GM19395 (cell line): ENCODE data around the gene RGS3.
"Not testable (repeated sequence)": the region's sequence is repeated elsewhere in the genome, so short reads cannot be mapped to it uniquely, and the experiment has no call there.

ENCODE experiments used
- ATAC-seq: cut with Tn5 transposase; IDR thresholded peaks from one replicate; pipeline ENCODE4 v1.9.1; 2021; ENCODE audit warnings: mild to moderate bottlenecking, moderate library complexity; ENCODE audit not compliant: unreplicated experiment

RGS3 gene

DNA sequence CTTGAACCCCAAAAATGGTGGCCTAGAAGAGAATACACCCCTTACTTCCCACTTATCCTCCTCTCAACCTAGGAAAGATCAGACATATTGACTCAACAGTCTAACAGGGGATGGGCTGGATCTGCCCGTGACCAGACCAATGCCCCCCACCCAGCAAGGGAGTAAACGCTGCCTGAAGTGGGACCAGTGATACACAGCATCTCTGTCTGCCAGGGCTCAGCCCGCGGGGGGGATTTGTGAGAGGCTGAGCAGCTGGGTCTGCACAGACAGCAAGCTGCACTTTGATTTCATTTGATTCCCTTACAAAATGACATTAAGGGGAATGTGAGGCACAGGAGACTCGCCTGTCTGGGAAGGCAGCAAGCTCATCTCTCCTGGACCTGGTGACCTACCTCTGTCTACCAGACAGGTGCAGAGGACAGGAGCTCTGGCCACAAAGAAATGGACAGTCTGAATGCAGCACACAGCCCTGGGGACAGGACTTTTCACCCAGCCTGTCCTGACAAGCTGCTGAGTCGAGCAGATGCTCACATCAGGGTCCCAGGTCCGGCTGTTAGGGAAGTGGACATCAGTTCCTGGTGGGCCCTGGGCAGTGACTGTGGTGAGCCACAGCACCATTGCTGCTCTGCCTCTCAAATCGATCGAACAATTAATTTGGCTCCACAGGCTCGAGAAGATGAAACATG, 79.9 kb downstream of the RGS3 start:
- no peak for ATAC-seq

DNA sequence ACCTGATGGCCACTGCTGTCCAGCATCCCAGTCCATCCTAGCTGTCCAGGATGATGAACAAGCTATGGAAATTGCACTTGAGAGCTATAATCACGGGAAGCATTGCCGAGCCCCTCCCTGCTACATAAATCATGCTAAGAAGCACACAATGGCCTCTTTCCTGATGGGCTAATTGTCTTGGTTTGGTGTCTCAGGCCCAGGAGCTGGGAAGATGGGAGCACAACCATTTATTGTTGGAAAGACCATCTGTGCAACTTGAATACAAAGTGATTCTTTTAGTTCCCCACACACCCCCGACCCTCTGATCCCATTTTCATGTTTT, 80.4 kb downstream of the RGS3 start:
- ATAC-seq, result no peak

DNA sequence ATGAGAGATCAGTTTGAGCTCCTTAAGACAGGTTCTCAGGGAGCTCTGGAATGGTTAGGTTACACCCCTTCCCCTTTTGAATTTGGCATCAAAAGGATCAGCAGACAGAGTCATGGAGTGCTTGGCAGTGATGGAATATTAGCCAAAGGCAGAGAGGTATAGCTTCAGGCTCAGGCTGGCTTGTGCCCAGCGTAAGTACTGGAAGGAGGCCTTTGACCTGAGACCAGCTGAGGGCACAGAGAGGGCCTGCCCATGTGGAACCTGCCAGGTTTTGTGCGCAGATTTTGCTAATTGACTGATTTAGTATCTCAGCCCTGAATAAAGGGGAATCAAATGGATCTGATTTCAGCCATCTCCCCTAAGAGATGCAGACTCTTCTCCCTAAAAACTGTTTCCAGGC, 81.5 kb downstream of the RGS3 start:
- no peak for ATAC-seq

DNA sequence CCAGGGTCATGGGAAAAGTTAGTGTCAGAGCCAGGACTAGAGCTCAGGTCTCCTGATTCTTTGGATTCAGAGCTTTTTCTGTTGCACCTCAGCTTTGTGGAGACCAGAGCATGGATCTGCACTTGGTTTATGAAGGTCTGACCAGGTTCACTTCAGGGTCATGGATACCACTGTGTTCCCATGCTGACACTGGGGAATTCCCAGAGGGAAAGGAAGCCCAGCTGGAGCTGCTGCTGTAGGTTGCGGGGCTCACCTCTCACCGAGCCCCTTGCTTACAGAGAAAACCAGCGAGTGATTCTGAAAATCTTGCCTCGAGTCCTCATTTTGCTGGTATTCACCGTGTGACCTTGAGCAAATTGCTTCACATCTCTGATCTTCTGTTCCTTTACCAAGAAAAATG, 83.0 kb downstream of the RGS3 start:
- ATAC-seq, result no peak

DNA sequence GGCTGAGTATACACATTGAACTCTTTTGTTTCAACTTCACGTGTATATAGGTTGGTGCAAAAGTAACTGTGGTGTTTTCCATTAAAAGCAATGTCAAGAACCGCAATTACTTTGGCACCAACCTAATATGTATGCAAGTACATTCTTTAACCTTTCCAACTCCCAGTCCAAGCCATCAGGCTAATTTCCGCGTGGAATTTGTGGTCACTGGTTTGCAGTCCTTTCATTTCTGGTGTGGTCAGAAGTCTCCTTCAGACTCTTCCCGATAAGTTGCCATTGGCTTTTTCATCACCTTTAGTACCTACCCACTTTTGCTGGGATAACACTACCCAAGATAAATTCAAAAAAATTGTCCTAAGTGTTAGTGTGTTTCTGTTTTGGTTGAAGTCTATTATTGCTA, 84.0 kb downstream of the RGS3 start:
- ATAC-seq, result no peak

DNA sequence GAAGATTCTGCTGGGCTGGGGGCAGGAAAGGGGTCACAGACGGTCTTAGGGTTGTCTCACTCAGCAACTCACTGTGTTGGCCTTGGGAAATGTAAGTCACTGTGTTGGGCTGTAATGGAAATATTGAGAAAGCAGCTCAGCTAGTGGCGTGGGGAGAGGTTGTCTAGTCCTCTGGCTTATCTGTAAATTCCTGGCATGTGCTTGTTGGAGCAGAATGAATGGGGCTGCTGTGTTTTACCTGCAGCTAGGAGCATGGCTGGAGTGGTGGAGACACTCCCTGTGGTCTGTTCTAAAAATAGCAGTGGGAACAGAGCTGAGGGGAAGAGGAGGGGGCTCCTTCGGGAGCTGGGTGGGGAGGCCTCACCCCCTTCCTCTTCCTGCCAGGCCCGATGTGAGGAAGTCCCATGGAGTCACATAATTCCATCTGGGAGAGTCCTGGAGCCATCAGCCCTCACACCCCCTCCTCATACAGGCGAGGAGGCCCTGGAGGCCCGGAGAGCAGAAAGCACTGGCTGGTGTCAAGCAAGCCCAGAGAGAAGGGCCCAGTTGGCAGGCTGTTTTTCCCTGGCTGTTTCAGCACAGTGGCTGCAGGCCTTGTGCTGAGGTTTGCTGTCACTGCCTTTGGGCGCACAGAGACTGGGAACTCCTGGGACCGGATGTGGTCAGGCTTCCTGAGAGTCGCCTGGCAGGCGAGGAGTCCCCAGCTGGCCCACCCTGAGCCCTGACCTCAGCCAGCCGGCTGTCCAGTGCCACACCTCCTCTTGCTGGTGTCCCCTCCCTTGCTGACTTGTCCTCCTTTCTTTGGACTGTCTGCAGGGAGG, 84.9 kb downstream of the RGS3 start:
- ATAC-seq, result no peak

DNA sequence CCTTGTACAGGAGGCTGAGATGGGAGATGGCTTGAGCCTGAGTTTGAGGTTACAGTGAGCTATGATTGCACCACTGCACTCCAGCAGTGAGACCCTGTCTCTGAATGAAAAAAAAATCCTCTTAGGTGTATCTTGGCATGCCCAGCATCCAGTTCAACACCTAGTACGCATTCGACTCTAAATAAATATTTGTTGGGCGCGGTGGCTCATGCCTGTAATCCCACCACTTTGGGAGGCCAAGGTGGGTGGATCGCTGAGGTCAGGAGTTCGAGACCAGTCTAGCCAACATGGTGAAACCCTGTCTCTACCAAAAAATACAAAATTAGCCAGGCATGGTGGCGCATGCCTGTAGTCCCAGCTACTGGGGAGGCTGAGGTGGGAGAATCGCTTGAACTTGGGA, 86.4 kb downstream of the RGS3 start:
- not testable (repeated sequence) for ATAC-seq

DNA sequence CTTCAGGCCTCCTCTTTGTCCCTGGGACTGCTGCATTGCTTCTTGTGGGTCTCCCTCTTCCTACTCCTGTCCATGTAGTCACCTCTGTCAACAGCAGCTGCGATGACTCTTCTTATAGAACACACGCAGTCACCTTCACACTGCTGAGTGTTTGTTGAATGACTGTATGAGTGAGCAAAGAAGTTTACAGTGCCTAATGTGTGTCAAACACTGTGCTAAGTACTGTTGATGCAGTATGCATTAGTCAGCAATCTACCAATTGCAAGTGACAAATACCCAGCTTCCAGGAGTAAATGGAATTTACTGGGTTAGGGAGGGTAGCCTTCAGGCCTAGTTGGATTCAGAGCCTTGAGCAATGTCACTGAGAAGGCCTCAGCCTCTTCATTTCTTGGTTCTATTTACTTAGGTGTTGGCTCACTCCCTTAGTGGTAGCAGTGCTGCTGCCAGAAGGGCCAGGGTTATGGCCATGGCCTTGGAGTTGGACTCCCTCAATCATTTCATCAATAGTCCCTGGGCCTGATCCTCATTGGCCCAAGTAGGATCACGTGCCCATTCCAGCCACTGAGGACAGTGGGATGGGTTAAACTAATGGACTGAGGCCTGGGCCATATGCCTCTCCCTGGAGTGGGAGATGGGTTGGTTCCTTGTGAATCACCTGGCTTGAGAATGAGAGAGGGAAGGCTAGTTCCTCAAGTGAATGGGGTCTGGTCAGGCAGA, 93.5 kb downstream of the RGS3 start:
- ATAC-seq, result no peak

DNA sequence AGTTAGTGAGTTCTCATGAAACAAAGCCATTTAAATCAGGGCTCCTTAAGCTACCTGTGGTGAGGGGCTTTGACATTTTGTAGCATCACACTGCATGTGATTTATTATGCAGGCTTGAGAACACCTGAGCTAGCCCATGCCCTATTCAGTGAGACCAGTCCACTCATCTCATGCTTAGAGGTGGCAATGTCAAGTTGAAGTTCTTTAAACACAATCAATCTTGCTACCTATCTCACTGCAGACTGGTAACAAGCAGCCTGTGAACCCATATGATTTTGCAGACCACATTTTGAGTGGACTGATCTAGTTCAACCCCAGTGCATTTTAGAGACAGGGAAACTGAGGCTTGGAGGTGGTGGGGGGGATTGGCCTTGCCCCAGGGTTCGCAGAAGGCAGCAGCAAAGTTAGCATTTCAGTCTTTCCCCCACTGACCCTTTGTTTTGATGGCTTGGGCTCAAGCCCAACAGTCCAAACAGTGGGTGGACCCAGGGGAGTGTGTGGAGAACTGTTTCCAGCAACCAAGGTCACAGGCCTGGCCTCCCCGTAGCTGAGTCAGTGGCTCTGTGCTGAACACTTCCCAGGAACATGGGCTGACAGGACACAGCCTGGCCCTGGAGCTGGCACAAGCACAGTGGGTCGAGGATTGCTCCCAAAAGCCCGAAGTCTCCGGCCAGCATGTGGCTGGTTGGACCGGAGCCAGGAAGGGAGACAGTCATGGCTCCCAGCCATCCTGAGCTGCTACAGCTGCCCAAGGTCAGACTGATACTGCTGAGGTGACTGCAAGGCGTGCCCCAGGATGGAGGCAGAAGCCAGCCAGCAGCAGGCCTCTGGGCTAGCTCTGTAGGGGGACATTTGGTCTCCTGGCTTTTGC, 95.3 kb downstream of the RGS3 start:
- no peak for ATAC-seq

DNA sequence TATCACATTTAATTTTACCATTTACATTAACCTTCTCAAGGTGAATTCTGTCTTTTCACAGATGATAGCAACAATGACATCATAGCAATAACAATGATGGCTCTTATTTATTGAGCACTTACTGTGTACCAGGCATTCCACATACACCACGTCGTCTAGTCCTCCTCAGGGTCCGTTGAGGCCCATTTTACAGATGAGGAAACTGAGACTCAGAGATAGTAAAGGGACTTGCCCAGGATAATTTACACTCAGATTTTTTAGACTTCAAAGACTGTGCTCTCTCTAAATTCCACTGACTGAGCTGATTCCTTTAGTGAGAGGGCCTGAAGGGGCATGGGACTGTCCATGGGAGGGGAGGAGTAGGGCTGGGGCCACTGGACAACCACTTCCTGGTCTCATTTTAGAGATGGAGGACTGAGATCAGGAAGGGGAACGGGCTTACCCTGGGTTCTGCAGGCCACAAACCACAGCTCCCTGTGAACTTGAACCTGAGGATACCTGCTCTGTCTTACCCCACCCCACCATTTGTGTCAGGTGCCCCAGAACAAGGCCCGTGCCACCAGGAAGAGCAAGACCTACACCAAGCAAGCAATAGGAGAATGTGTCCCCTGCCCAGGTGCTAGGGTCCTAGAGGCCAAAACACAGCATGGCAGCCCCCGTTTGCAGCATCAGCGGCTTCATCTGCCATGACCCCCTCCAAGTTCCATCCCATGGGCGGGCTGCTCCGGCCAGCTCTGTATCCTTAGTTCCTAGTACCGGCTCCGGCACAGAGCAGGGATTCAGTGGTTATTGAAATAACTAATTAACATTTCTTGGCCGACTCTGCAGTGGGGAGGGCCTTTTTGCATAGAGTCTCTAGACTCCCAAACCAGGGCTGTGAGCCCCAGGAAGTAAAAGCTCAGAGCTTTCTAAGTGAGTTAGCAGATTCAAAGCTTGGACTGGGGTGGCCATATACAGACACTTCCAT, 96.6 kb downstream of the RGS3 start:
- no peak for ATAC-seq

DNA sequence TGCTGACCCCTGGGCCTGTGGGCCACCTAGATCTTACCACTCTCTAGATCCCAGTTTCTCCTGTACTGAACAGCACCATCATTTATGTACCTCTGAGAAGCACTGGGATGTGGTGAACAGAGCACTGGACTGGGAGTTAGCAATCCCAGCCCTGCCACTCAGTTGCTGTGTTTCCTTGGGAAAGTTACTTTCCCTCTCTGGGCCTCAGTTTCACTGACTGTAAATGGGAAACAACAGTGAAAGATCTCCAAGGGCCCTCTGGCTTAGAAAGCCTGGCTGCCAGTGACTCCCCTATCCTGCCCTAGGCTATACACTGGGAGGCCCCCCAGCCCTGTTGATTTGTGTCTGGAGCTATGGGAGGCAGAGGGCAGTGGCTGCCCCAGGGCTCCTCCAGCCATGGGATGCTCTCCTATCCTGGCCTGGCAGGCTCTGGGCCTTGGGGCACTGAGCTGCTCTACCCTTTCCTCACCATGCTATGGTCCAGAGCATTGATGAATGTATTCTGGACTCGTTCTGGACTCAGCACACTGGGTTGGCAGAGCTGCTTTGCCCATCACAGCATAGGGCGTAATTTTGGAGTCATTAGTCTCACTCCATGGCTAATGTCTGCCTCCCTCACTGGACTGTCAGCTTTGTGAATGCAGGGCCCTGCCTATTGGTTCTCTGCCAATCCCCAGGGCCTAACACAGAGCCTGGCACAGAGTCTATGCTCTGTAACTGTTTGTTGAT, 99.3 kb downstream of the RGS3 start:
- no peak for ATAC-seq

DNA sequence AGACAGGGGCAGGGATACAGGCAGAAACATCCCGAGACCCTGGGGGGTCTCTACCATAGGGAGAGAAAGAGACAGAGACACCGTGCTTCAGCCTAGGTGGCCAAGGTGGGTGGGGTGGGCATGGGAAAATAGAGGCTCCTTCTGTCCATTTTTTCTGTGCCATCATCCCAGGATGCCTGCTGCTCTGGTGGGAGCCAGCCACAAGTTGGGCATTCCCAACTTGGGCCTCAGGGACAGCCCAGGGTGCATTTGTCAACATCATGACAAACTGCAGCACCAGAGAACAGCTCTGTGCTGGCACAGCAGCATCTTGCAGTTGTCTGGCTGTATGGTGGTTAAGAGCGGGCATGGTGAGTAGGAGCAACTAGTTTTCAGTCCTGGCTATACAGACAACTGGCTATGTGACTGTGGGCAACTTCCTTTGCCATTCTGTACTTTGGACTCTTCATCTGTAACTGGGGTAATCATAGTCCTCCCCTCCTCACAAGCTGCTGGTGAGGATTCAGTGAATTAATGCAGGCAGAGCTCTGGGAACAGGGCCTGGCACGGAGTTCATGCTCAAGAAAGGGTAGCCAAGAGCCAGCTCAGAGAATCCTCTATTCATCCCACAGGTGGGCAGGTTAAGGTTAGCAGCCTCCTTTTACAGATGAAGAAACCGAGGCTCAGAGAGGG, 100.4 kb downstream of the RGS3 start:
- ATAC-seq, result no peak

DNA sequence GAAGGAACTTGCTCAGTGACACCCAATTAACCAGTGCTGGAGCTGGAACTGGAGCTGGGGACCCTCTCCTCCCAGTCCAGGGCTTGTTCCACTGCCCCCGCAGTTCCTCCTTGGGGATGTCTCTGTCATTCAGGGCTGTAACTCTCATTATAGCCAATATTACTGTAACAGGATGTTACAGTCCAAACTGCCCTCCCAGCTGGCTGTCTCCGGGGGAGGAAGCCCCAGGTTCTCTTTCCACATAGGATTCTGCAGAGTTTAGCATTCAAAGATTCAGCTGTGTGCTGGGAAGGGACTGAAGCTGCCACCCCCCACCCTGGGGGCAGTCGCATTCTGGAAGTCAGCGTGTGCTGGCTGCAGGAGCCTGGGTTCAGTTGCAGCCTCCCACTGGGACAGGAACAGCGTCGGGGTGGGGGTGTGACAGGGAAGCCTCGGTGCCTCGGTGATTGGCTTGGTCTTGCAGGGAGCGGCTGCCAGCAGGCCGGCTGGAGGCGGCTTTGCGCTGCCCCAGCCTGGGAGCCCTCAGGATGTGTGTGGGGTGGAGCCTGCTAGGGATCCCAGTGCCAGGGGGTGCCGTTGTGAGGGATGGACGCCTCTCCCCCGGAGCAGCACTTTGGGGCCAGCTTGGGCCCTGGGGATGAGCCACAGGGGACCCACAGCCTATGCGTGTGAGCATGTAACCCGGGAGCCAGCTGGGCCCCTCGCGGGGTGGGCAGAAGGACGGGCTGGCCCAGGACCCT, 101.1 kb downstream of the RGS3 start:
- ATAC-seq, result no peak

DNA sequence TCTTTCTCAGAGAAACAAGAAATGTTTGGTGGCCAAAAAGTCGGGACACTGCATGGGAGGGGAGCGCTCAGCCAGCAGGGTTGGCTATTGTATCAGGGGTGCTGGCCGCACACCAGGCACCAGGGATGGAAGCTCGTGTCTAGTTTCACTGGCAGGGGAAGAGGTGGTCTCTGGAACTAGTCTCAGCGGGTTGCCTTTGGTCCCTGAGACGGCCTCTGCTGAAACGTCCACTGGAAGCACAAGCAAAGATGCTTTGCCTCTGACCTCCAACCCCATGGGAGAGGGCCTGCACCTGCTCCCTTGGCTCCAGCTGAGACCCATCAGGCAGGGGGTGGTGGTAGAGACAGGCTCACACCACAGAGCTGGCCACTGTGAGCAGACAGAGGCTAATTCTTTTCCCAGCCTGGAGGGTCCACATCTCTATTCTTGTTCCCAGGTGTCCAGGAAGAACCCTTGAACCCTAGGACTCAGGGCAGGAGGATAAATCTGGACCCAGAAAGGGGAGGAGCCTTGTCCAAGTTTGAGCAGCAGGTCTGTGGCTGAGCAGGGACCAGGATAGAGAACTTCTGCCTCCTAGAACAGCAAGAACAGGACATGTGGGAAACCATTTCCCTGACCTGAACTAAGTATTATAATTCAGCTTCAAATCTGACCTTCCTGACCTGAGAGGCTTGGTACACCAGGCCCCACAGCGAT, 102.6 kb downstream of the RGS3 start:
- no peak for ATAC-seq

DNA sequence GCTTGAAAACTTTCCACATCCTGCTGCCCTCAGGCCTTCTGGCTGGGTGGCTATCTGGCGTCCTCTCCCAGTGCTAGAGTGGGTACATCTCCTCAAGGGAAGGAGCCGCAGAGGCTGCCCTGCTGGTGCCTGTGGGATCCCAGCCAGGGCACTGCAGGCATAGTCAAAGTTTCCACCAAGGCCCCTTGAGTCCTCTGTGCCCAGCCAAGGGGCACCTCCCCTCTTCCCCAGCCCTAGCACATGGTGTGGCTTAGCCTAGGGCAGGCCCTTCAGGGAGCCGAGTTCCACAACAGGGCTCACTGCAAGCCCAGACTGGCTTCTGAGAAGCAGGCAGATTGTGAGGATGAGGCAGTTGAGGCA, 103.2 kb downstream of the RGS3 start:
- ATAC-seq, result no peak

DNA sequence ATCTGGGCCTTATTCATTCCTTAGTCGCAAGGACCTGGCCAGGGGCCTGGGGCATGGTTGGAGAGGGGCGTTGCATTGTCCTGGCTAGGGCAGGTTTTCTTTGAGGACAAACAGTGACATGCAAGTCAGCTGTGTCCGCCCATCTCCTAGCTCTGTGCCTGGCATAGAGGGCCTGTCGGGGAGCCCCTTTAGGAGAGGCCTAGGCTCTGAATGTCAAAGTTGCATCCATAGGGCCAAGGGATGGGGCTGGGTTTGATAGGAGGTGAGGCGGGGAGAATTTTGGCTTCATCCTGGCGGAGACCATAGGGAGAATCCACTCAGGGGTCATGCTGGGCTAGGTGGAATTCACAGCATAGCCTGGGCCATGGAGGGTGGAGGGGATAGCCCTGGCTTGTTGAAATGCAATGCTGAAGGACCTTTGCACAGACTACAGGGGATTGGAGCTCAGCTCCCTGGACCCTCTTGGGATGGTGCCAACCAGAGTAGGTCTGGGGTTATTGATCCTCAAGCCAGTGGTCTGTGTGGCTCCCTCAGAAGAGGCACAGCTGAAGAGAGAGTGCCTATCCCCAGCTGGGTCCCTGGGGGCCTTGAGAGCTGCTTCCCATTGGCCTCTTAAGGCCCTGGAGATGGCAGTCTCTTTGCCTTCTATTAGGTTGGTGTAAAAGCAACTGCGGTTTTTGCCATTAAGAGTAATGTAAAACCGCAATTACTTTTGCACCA, 104.0 kb downstream of the RGS3 start:
- no peak for ATAC-seq

DNA sequence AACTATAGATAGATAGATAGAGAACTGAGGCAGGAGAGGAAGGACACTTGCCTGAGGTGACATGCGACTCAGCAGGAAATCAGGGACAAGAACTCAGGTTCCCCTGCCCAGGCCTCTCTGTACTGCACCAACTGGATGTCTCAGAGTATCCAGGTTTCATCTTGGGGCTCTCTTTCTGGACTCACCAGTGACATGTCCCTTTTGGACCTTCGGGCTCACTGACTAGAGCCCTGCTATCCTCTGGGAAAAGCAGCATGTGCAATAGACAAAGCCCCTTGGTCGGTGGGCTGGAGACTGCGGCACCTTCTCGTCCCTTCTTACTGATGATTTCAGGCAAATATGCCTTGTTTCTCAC, 104.5 kb downstream of the RGS3 start:
- no peak for ATAC-seq
